Left lung (tissue), 10 donors: ENCODE results near the gene CAMTA1. TPM values are rescaled to one million over a fixed set of nuclear protein-coding genes. Genes with fewer than 3 reads are reported as not detected.

Experiments used
- ATAC-seq: fragments of 200-7000 bp; cut with Tn5 transposase; one replicate; pipeline ENCODE4 v1.9.1; 2020; ENCODE audit warnings: moderate library complexity
- DNase-seq, 4 donors: peaks; one replicate each; pipeline ENCODE4 v3.0.0-alpha.2; 2013 to 2020
- H3K27ac ChIP-seq, 2 donors: fragments of 200-600 bp; sonication (generic) in 1 of 2; one replicate each; pipeline versions ENCODE4 v1.5.0 to v1.8.0; 2020 to 2021
- H3K27me3 ChIP-seq, 2 donors: fragments of 200-600 bp; sonication (generic) in 1 of 2; one replicate each; pipeline versions ENCODE4 v1.5.0 to v1.8.0; 2020 to 2021
- H3K36me3 ChIP-seq, 2 donors: fragments of 200-600 bp; sonication (generic) in 1 of 2; one replicate each; pipeline versions ENCODE4 v1.5.0 to v1.8.0; 2020 to 2021
- H3K4me1 ChIP-seq, 2 donors: fragments of 200-600 bp; one replicate each; pipeline ENCODE4 v1.8.0; 2021
- H3K4me3 ChIP-seq, 2 donors: fragments of 200-600 bp; sonication (generic) in 1 of 2; one replicate each; pipeline versions ENCODE4 v1.5.0 to v1.8.0; 2020 to 2021; ENCODE audit warnings: mild to moderate bottlenecking in 1 of 2
- H3K9me3 ChIP-seq, 2 donors: fragments of 200-600 bp; sonication (generic) in 1 of 2; one replicate each; pipeline versions ENCODE4 v1.5.0 to v1.8.0; 2020 to 2021
- intact Hi-C, 2 donors: fragments of 100-400 bp; cut with DNase I; formaldehyde crosslinking; loops; one replicate each; pipeline versions ENCODE4 v1.11.2 to v1.14.2; 2022
- polyA plus RNA-seq, 6 donors: library from polyadenylated mRNA; unstranded; fragments of 120-200 nt; gene quantifications; one replicate each; pipeline ENCODE4 v1.2.1, GENCODE V29; 2013; ENCODE audit not compliant: insufficient read length in 6 of 6
- total RNA-seq, 2 donors: library from RNA; stranded (reverse); fragmentation: NEBNext Ultra II Directional; extraction: Animal tissue kit (Norgen Biotek cat#: 25700); gene quantifications; one replicate each; pipeline ENCODE4 v1.2.1, GENCODE V29; 2021
- TF ChIP-seq, protein P1 (sequence below), 2 donors: fragments of 200-600 bp; sonication (generic) in 1 of 2; IDR thresholded peaks; one replicate each; pipeline versions ENCODE4 v1.5.0 to v1.8.0; 2021; ENCODE audit warnings: antibody characterized with exemption in 2 of 2
- donor health status: DM: no; HTN: yes; CAD: no.
- donor health status: DM: no; HTN: no; CAD: no.

Gene CAMTA1
- total and polyA plus RNA-seq, 8 donors = 42.7 to 69.1 (median 49.4) TPM

DNA sequence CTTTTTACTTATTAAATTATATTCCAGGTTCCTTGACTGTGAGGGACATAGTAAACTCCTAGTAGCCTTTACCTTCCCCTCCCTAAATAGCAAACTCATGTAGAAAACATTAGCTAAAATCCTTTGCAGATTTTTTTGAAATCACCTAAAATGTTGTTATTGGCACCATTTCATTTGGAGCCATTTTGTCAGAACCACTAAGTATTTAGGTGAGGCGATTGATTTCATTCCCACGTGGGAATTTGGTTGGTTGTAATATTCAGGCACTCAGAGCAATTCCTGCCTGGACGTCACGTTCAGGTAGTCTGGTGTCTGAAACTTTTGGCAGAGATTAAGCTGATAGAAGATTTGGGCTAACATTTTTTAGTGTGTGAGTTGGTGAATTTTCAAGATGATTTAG is 84.3 kb downstream of the CAMTA1 start:
- Histone ChIP-seq H3K27ac (no peak overlapping the region), H3K4me1 (peaks cover 0 to 11% of the 10 kb centered on the region in 2 donors), H3K9me3 (no peaks in the 10 kb centered on the region), H3K4me3 (no peak overlapping the region), H3K36me3 (peaks cover 0 to 10% of the 10 kb centered on the region in 2 donors), H3K27me3 (no peaks in the 10 kb centered on the region)
- TF ChIP-seq, protein P1, sequence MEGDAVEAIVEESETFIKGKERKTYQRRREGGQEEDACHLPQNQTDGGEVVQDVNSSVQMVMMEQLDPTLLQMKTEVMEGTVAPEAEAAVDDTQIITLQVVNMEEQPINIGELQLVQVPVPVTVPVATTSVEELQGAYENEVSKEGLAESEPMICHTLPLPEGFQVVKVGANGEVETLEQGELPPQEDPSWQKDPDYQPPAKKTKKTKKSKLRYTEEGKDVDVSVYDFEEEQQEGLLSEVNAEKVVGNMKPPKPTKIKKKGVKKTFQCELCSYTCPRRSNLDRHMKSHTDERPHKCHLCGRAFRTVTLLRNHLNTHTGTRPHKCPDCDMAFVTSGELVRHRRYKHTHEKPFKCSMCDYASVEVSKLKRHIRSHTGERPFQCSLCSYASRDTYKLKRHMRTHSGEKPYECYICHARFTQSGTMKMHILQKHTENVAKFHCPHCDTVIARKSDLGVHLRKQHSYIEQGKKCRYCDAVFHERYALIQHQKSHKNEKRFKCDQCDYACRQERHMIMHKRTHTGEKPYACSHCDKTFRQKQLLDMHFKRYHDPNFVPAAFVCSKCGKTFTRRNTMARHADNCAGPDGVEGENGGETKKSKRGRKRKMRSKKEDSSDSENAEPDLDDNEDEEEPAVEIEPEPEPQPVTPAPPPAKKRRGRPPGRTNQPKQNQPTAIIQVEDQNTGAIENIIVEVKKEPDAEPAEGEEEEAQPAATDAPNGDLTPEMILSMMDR (IDR thresholded peaks at IDR 0.05) = no peak
- no peak for DNase-seq
- intact Hi-C loops = no loop called here
- no peak for ATAC-seq

- TF ChIP-seq, protein P1 (IDR thresholded peaks at IDR 0.05) = no peak
- Histone ChIP-seq H3K36me3 (peaks cover 0 to 10% of the 10 kb centered on the region in 2 donors), H3K4me1 (peaks cover 0 to 11% of the 10 kb centered on the region in 2 donors), H3K27me3 (no peaks in the 10 kb centered on the region), H3K9me3 (no peaks in the 10 kb centered on the region), H3K4me3 (no peak overlapping the region), H3K27ac (no peak overlapping the region)
- intact Hi-C loops = no loop called here
- ATAC-seq (no peak), DNase-seq (no peak)
Measured at GRCh38 chr1:6870086-6870485, 84.8 kb downstream of the CAMTA1 start.

- H3K27ac ChIP-seq = no peak overlapping the region
- TF ChIP-seq, protein P1 (IDR thresholded peaks at IDR 0.05) = no peak
- no peaks in the 10 kb centered on the region for H3K27me3 ChIP-seq
- peaks cover 0 to 10% of the 10 kb centered on the region in 2 donors for H3K36me3 ChIP-seq
- no peak overlapping the region for H3K4me3 ChIP-seq
- DNase-seq = no peak
- intact Hi-C loops = no loop called here
- peaks cover 0 to 11% of the 10 kb centered on the region in 2 donors for H3K4me1 ChIP-seq
- no peaks in the 10 kb centered on the region for H3K9me3 ChIP-seq
- ATAC-seq = no peak
Measured at GRCh38 chr1:6870571-6870970, 85.3 kb downstream of the CAMTA1 start.

DNA sequence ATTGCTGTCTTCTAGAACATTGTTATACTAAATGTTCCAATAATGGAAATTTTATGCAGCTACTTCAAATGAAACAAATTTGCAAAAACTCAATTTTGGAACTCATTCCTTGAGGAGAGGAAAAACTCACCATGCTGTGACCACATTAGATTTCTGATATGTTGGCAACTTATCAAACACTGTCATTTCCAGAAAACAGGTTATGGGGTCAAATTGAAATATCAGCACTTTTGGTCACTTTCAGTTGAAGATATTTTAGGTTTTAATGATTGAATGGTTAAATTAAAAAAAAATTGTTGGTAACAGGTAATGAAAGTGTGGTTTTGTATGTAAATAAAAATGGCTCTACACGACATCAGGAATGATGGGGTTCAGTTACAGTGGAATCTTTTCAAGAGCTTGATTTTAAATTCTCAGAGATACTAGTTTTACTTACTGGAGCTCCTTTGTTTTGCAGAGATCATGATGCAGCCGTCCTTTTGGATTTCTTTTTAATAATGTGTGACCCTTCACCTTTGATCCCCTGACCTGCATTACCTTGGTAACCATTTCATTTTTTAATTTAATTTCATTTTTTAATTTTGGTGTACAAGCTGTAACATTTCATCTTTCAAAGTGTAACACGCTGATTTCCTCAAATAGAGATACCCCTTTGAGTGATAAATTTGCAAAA is 86.2 kb downstream of the CAMTA1 start:
- TF ChIP-seq, protein P1 (IDR thresholded peaks at IDR 0.05) = no peak
- intact Hi-C loops = no loop called here
- Histone ChIP-seq H3K27ac (no peak overlapping the region), H3K4me1 (peaks cover 0 to 11% of the 10 kb centered on the region in 2 donors), H3K4me3 (no peak overlapping the region), H3K9me3 (no peaks in the 10 kb centered on the region), H3K27me3 (no peaks in the 10 kb centered on the region), H3K36me3 (peaks cover 0 to 10% of the 10 kb centered on the region in 2 donors)
- ATAC-seq (no peak), DNase-seq (no peak)

- intact Hi-C loops = no loop called here
- no peaks in the 10 kb centered on the region for H3K27me3 ChIP-seq
- peaks cover 0 to 10% of the 10 kb centered on the region in 2 donors for H3K36me3 ChIP-seq
- no peaks in the 10 kb centered on the region for H3K9me3 ChIP-seq
- DNase-seq = no peak
- no peak overlapping the region for H3K4me3 ChIP-seq
- H3K27ac ChIP-seq = no peak overlapping the region
- TF ChIP-seq, protein P1 (IDR thresholded peaks at IDR 0.05) = no peak
- H3K4me1 ChIP-seq = peaks cover 0 to 11% of the 10 kb centered on the region in 2 donors
- ATAC-seq = no peak
Measured at GRCh38 chr1:6872573-6873261, 87.5 kb downstream of the CAMTA1 start.
